Cardiac fibroblast (primary cell): ENCODE data around the gene RASAL1.
A peak's percentile ranks its signal among the peaks of the same experiment; 100 is the strongest.

ENCODE experiments used
- DNase-seq, 2 donors: peaks; one replicate each; pipeline versions ENCODE4 v3.0.0 to v3.0.0-alpha.2; 2010; ENCODE audit warnings: low read depth in 2 of 2
- H3K4me3 ChIP-seq, 2 donors: replicated peaks in 1 of 2; 1 replicate in 1 of 2; 2 replicates in 1 of 2; pipeline ENCODE4 v1.5.1; 2011; ENCODE audit warnings: low read depth in 2 of 2, low read length in 2 of 2, mild to moderate bottlenecking in 2 of 2, moderate library complexity in 1 of 2
- CTCF ChIP-seq: IDR thresholded peaks from one replicate; pipeline ENCODE4 v1.5.1; 2011; ENCODE audit warnings: low read depth, mild to moderate bottlenecking, low read length, inconsistent platforms

The RASAL1 gene

DNA sequence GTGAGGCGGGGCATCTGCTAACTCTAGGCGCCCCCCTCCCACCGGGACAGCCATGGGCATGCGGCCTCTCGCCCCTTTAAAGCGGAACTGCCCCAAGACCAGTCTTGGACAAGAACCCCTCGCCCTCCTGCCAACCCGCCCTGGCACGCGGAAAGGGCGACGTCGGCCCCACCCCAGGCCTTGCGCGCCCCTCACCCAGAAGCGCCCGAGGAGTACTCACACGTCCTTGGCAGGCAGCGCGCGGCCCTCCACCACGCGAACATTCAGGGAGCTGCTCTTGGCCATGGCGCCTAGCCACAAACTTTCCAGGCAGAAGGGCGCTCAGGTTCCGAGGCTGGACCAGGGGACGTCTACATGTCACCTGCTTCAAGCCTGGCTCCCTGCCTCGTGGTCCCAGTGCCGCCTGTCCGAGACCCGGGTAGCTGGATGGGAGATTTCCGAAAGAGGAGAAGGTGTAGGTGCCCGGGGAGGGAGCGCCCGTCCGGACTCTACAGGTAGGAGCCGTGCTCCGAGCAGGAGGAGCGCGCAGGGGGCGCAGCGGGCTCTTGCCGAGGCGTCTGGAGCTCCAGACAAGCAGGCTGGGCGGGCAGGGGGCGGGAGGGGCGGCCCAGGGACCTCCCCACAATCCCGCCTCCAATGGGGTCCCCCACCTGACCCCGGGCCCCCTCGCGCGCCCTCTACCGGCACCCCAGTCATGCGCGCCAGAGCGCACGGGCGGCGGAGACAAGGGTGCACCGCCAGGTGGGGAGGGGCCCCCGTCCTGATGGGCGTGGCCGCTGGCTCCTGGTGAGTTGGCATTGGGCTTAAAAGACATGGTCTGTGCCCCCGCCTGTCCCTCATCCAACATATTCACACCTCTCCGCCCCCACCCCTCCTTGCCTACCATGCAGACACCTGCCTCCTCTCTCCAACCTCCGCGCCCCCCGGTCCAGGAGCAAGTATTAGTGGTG is at the start of gene RASAL1:
Gene RASAL1, minus strand, starts transcription at position 584 of the 950 bp plus-strand sequence. Its CDS starts 299 bp downstream, at position 285.
- no peak for TF ChIP-seq CTCF
- no peak for DNase-seq
- H3K4me3 ChIP-seq, result no peak within 1 kb of the TSS

DNA sequence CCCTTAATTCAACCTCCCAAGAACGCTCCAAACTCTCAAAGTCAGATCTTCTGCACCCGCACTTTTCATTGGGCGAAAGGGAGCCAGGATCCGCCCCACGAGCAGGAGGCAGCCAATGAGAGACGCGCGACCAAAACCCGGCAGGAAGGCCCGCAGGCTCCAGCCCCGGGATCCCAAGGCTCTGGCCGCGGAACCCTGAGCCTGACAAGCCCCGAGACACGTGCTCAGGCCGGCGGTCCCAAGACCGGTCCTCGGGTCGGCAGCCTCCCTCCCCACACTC is 49.3 kb upstream of the RASAL1 start:
- TF ChIP-seq CTCF, result no peak
- peak; percentile 92 to 94 for DNase-seq
- H3K4me3 ChIP-seq, result peak overlapping the region; percentile 75 to 83

- H3K4me3 ChIP-seq, result peak overlapping the region; percentile 75 to 83
- DNase-seq, result no peak
- TF ChIP-seq CTCF, result no peak
Observed at GRCh38 chr12:113184098-113184899, 48.7 kb upstream of the RASAL1 start.

DNA sequence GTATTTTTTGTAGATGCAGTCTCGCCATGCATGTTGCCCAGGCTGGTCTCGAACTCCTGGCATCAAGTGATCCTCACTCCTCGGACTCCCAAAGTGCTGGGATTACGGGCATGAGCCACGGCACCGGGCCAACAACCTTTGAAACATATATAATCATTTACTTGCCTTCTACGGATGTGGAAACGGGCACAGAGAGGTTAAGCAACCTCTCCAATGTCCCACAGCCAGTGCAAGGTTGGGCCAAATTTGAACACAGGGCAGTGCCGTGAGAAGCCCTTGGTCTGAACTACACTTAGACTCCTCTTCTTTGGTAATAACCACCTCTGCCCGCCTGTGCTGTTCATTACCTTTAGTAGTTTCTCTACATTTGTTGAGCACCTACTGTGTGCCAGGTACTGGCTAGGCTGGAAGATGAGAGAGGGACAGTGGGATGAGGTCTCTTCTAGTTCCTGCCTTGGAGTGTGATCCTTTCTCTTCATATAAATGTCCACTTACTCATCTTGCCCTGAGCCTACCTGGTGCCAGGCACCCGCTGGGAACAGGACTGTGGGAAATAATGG is 47.5 kb upstream of the RASAL1 start:
- H3K4me3 ChIP-seq, result no peak overlapping the region
- no peak for DNase-seq
- no peak for TF ChIP-seq CTCF

DNA sequence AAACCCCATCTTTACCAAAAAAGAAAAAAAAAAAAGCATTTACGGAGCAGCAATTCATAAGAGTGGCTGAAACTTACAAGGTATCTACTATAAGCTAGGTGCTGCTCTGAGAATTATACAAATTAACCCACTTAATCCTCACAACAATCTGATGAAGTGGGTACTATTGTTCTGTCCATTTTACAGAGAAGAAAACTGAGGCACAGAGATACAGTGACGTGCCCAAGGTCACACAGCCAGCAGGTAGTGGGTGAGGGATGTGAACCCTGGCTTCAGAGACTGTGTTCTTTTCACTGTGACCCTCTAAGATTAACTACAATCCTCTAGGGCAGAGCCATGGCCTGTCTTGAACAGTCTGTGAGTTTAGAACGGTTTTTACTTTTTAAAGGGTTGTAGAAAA is 46.4 kb upstream of the RASAL1 start:
- no peak for DNase-seq
- H3K4me3 ChIP-seq, result no peak overlapping the region
- no peak for TF ChIP-seq CTCF

- TF ChIP-seq CTCF, result no peak
- H3K4me3 ChIP-seq, result no peak overlapping the region
- no peak for DNase-seq
Observed at GRCh38 chr12:113180333-113180732, 44.8 kb upstream of the RASAL1 start.
